HG03159 (cell line): ENCODE results near the gene IMPA2.
"Not testable (repeated sequence)": the region's sequence is repeated elsewhere in the genome, so short reads cannot be mapped to it uniquely, and the experiment has no call there.

Source experiments
- ATAC-seq: cut with Tn5 transposase; IDR thresholded peaks from one replicate; pipeline ENCODE4 v1.9.1; 2021; ENCODE audit warnings: mild to moderate bottlenecking, moderate library complexity; ENCODE audit not compliant: unreplicated experiment

Gene IMPA2

DNA sequence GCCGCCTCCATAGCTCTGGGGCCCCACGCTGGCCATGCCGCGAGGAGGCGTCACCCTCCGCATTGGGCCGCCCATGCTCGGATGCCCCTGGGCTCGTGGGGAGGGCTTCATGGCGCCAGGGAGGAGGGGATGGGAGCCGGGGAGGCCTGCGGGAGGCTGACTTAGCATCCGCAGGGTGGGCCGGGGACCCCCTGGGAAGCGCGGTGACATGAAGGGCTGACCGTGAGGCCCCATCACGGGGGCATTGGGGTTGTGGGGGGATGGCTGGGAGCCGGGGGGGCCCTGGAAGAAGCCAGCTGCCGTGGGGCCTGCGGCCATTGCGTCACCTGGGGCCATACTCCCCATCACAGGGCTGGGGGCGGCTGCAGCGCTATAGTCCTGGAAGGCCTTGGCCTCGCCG is 86.4 kb downstream of the IMPA2 start:
- ATAC-seq: no peak

DNA sequence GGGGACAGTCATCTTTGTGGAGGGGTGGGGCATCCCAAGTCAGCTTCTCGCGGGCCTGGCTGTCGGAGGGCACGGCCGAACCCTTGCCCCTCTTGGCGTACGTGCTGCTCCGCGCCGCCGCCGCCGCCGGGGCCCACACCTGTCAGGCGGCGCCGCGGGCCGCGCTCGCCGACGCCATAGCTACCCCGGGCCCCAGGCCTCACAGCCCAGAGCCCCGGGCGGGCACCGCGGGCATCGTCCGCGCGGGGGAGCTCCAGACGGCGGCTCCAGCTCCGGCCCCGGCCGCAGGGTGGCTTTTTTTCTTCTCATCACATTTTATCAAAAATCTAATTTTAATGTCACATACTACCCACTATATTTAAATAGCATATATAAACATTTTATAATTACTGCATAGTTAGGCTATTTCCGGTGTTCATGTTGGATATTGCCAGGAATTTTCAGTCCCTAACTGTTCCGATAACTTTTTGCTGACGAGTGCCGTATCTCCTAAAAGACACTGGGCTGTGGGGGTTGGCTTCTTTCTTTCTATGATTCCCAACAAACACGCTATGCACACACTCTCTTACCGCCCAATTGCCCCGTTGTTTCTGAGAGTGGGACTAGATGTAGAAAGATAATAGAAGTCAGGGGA is 87.1 kb downstream of the IMPA2 start:
- not testable (repeated sequence) for ATAC-seq

- ATAC-seq: no peak
Observed at GRCh38 chr18:12068950-12069320, 87.6 kb downstream of the IMPA2 start.

DNA sequence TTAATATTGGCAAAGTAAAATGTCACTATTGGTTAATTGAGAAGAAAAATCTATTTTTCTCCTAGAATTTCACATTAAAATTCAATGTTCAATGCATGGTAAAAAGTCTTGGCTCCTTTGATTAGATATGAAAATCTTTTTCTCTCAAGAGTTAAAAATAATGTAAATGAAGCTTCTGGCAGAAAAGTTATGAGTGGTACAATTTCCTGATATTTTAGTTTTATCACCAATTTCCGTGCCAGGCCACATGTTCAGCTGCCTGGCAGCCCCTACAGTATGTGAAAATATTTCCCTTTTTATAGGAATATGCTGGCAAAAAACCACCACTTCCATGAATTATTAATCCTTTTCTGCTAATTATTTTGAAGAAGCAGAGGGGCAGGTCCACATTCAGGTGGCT is 89.8 kb downstream of the IMPA2 start:
- ATAC-seq: not testable (repeated sequence)

DNA sequence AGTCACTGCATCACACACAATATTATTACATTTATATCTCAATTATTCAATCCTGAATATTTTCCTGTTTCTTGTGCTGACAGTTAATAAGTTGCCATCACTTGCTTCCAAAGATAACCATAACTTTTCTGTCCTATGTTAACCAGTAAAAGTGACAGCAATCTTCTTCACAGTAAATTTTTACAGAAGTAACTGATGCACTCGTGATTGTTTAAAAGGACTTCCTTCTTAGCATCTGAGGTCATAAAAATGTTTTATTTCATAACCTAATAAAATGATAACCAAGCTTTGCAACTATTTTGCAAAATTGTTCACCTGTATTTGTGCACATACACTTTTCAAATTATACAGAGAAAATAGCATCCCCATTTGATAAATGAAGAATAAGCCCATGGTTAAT is 91.7 kb downstream of the IMPA2 start:
- ATAC-seq: no peak

DNA sequence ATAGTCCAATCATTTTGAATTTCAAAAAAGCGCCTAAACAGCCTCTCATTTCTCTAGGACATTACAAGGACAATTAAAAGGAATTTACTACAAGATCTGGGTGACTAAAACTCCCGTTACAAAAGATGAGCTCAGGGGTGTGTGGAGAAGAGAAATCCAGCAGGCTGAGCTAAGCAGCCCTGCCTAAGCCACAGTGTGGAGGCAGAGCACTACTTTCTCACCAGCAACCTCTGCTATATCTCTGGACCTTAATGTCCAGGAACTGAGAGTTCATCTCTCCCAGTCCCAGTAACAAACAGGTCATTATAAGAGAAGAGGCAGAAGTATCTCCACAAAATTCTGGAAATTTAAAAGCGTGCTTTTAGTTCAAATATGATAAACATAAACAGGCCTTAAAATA is 93.4 kb downstream of the IMPA2 start:
- ATAC-seq: no peak

DNA sequence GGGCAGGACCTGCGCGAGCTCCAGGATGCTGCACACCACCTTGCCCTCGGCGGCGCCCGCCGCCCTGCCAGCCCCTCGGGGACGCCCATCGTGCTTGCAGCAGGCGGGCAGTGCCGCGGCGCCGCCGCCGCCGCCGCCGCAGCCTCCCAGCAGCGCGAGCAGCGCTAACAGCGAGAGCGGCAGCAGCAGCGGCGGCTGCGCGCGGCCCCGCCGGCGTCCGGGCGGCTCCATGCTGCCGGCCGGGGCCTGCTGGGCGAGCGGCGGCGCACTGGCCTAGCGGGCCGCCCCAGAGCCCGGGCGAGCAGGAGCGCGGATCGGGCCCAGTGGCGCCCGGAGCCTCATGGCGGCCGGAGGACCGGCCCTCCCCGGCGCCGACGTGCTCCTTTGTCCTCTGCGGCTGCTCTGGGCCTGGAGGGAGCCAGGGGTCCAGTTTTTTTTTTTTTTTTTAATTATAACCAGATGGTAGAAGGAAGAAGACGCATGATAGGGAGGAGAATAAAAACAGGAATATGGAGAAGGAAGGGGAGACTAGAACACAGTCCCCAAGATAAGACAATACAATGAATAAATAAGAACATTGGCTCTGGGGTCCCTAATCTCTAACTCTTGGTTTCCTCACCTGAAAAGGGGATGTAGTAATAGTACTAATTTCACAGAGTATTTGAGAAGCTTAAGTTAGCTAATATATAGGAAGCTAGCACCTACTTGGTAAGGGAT is 95.3 kb downstream of the IMPA2 start:
- ATAC-seq: no peak

DNA sequence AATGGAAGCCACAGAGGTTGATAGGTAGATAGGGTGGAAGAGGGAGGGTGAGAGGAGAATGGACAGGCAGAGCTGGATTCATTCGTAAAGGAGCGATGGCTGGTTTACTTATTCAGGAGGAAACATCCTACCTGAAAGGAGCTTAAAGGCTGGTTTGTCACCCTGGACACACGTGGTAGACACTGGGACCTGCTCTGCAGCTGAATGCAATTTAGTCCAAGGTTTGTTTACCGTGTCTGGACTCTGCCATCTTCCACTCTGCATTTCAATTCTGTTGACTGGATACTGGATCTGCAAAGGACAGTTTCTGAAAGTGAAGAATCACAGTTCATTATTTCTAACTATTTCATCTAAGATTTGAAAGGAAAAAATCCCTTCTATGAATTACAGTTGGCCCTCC is 96.7 kb downstream of the IMPA2 start:
- ATAC-seq: not testable (repeated sequence)

DNA sequence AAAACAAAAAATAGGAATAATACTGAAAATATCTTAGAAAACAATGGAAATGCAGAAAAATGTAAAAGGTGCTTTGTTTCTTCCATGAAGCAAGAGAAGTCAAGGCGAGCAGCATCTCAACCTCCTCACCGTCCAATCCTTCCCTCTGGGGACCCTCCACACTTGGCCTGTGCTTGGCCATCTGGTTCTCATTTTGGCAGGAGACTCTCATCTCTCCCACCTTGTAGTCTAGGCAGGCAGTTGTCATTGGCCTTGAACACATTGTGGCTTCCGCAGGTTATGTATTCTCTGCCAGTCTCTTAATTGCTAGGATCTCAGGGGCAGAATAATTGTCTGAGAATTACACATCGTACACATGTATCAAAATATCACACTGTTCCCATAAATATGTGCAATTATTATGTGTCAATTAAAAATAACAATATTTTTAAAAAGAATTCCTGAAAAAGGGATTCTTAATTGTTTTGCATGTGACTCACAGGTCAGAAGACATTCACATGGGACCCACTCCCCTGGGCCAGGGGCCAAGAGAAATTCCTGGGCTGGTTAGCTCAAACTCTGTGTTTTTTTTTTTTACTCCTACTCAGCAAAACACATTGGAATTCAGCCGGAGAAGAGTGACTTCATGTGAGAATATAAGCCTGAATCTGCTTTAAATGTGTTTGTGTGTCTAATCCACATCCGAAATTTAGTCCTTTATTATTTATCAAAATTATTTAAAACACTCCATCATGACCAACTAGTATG is 98.4 kb downstream of the IMPA2 start:
- ATAC-seq: no peak
